Measurements from ENCODE around the gene JAKMIP3.

Gene JAKMIP3

GRCh38 chr10:132065491-132066105 lies at the start of gene JAKMIP3:
TSS of gene JAKMIP3 (plus strand) at chr10:132065946. CDS start at chr10:132104809, 38,863 bp downstream.
- no peaks in the 10 kb centered on the region for H3K9me3 ChIP-seq (ENCODE audit: control insufficient read depth, low read length)

DNA sequence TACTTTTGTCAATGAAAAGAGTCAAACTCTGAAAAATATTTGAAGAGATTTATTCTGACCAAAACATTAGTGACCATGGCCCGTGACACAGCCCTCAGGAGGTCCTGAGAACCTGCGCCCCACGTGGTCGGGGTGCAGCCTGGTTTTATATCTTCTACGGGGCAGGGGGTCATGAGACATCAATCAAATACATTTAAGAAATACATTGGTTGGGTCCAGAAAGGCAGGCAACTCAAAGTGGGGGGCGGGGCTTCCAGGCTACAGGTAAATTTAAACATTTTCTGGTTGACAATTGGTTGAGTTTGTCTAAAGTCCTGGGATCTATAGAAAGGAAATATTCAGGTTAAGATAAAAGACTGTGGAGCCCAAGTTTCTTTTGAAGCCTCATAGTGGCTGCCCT lies 49.2 kb upstream of the JAKMIP3 start:
- H3K4me3 ChIP-seq (ENCODE audit: low read length): no peak overlapping the region
- DNase-seq (ENCODE audit: low read depth): no peak
- H3K36me3 ChIP-seq (ENCODE audit: control insufficient read depth, insufficient read depth, low read length, severe bottlenecking): no peaks in the 10 kb centered on the region
- no peak overlapping the region for H3K9ac ChIP-seq (ENCODE audit: low read length)
- no peaks in the 10 kb centered on the region for H3K9me3 ChIP-seq (ENCODE audit: control insufficient read depth, low read length)
- H3K4me1 ChIP-seq (ENCODE audit: control insufficient read depth, insufficient read depth, low read length): peaks cover 12% of the 10 kb centered on the region
- H3K27me3 ChIP-seq (replicated peaks; ENCODE audit: control insufficient read depth, insufficient read depth, low read length): peaks cover 28% of the 10 kb centered on the region

More at GRCh38 chr10:132065491-132066105, at the start of gene JAKMIP3:
- Histone ChIP-seq H3K9ac (ENCODE audit: low read length) (peak within 1 kb of the TSS; percentile 80), H3K36me3 (ENCODE audit: control insufficient read depth, insufficient read depth, low read length, severe bottlenecking) (no peaks in the 10 kb centered on the region), H3K4me1 (ENCODE audit: control insufficient read depth, insufficient read depth, low read length) (peaks cover 4% of the 10 kb centered on the region), H3K4me3 (ENCODE audit: low read length) (peak within 1 kb of the TSS; percentile 82), H3K27me3 (replicated peaks; ENCODE audit: control insufficient read depth, insufficient read depth, low read length) (peaks cover 9% of the 10 kb centered on the region)
- DNase-seq (ENCODE audit: low read depth): peak; percentile 96

GRCh38 chr10:132018446-132018845 lies 47.3 kb upstream of the JAKMIP3 start:
- H3K4me3 ChIP-seq (ENCODE audit: low read length): no peak overlapping the region
- H3K36me3 ChIP-seq (ENCODE audit: control insufficient read depth, insufficient read depth, low read length, severe bottlenecking): no peaks in the 10 kb centered on the region
- H3K9me3 ChIP-seq (ENCODE audit: control insufficient read depth, low read length): no peaks in the 10 kb centered on the region
- H3K4me1 ChIP-seq (ENCODE audit: control insufficient read depth, insufficient read depth, low read length): peaks cover 9% of the 10 kb centered on the region
- no peak for DNase-seq (ENCODE audit: low read depth)
- H3K9ac ChIP-seq (ENCODE audit: low read length): no peak overlapping the region
- H3K27me3 ChIP-seq (replicated peaks; ENCODE audit: control insufficient read depth, insufficient read depth, low read length): peaks cover 31% of the 10 kb centered on the region

GRCh38 chr10:132019366-132019765 lies 46.4 kb upstream of the JAKMIP3 start:
- H3K9me3 ChIP-seq (ENCODE audit: control insufficient read depth, low read length): no peaks in the 10 kb centered on the region
- no peak overlapping the region for H3K9ac ChIP-seq (ENCODE audit: low read length)
- no peaks in the 10 kb centered on the region for H3K36me3 ChIP-seq (ENCODE audit: control insufficient read depth, insufficient read depth, low read length, severe bottlenecking)
- H3K4me3 ChIP-seq (ENCODE audit: low read length): no peak overlapping the region
- no peak for DNase-seq (ENCODE audit: low read depth)
- H3K27me3 ChIP-seq (replicated peaks; ENCODE audit: control insufficient read depth, insufficient read depth, low read length): peaks cover 32% of the 10 kb centered on the region
- peaks cover 8% of the 10 kb centered on the region for H3K4me1 ChIP-seq (ENCODE audit: control insufficient read depth, insufficient read depth, low read length)

DNA sequence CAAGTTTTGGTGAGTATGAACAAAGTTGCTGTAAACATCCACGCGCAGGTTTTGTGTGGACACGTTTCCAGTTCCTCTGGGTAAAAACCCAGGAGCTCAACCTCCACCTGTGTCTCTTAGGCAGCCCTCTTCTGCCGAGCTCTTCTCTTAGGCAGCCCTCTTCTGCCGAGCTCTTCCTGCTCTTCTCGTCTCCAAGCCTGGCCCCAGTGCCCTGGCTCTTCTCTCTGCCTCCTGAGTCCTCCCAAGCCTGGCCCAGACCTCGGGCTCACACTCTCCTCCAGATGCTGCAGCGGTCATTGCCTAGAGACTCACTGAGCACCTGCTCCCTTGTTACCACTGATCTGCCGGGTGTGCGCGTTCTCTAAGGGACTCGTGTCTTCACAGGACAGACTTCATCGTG lies 45.3 kb upstream of the JAKMIP3 start:
- Histone ChIP-seq H3K36me3 (ENCODE audit: control insufficient read depth, insufficient read depth, low read length, severe bottlenecking) (no peaks in the 10 kb centered on the region), H3K4me1 (ENCODE audit: control insufficient read depth, insufficient read depth, low read length) (peaks cover 8% of the 10 kb centered on the region), H3K27me3 (replicated peaks; ENCODE audit: control insufficient read depth, insufficient read depth, low read length) (peaks cover 40% of the 10 kb centered on the region), H3K9ac (ENCODE audit: low read length) (no peak overlapping the region), H3K4me3 (ENCODE audit: low read length) (no peak overlapping the region), H3K9me3 (ENCODE audit: control insufficient read depth, low read length) (no peaks in the 10 kb centered on the region)
- DNase-seq (ENCODE audit: low read depth): no peak

- no peak overlapping the region for H3K9ac ChIP-seq (ENCODE audit: low read length)
- peaks cover 8% of the 10 kb centered on the region for H3K4me1 ChIP-seq (ENCODE audit: control insufficient read depth, insufficient read depth, low read length)
- no peak overlapping the region for H3K4me3 ChIP-seq (ENCODE audit: low read length)
Observed at GRCh38 chr10:132021046-132021445, 44.7 kb upstream of the JAKMIP3 start.

DNA sequence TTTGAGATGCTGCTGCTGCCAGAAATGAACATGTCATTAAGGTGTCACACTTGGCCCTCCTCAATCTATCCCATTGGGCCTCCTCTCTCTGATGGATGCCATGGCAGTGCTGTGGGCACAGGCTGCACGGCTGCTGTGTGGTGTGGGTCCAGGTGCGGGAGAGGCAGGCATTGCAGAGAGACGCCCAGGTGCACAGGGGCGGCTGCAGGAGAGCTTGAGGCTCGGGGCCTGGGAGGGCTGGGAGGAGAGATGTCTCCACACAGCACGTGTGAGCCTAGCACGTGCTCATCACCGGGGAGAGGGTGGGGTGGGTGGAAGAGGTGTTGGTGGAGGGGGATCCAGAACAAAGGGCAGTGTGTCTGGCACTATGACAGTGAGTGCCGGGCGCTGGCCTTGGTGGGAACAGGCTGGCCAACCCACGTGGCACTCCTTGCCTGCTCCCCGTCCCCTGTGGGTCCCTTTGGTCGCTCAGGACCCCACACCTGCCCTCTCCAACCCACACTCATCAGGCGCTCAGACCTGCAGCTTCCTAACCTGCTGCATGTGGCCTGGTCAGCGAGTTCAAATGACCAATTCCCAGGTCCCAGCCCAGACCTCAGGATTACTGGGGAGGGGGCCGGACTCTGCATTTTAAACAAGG lies 44.1 kb upstream of the JAKMIP3 start:
- Histone ChIP-seq H3K4me3 (ENCODE audit: low read length) (no peak overlapping the region), H3K9me3 (ENCODE audit: control insufficient read depth, low read length) (no peaks in the 10 kb centered on the region), H3K9ac (ENCODE audit: low read length) (no peak overlapping the region), H3K27me3 (replicated peaks; ENCODE audit: control insufficient read depth, insufficient read depth, low read length) (peaks cover 40% of the 10 kb centered on the region), H3K4me1 (ENCODE audit: control insufficient read depth, insufficient read depth, low read length) (peaks cover 8% of the 10 kb centered on the region), H3K36me3 (ENCODE audit: control insufficient read depth, insufficient read depth, low read length, severe bottlenecking) (no peaks in the 10 kb centered on the region)
- DNase-seq (ENCODE audit: low read depth): no peak

More at GRCh38 chr10:132021046-132021445, 44.7 kb upstream of the JAKMIP3 start:
- DNase-seq (ENCODE audit: low read depth): no peak
- H3K27me3 ChIP-seq (replicated peaks; ENCODE audit: control insufficient read depth, insufficient read depth, low read length): peaks cover 40% of the 10 kb centered on the region
- no peaks in the 10 kb centered on the region for H3K36me3 ChIP-seq (ENCODE audit: control insufficient read depth, insufficient read depth, low read length, severe bottlenecking)
- no peaks in the 10 kb centered on the region for H3K9me3 ChIP-seq (ENCODE audit: control insufficient read depth, low read length)

DNA sequence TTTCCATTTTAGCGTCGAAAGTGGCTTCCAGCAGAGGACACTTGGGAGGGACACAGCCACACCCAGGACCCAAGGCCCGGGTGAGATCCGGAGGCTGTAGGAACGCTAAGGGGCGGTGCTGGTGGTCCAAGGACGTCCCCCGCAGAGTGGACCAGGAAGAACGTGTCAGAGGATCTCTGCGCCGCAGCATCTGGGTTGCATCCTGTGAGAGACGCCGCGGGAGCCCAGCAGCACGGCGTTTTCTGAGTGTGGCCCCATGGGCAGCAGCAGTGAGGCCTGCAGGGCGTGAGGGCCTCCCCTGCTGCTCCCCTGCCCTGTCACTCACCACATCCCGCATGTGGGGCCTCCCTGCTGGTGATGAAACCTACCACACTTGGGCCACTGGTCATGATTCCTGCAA lies 43.5 kb upstream of the JAKMIP3 start:
- H3K4me1 ChIP-seq (ENCODE audit: control insufficient read depth, insufficient read depth, low read length): peaks cover 8% of the 10 kb centered on the region
- no peaks in the 10 kb centered on the region for H3K36me3 ChIP-seq (ENCODE audit: control insufficient read depth, insufficient read depth, low read length, severe bottlenecking)
- no peak for DNase-seq (ENCODE audit: low read depth)
- H3K9me3 ChIP-seq (ENCODE audit: control insufficient read depth, low read length): no peaks in the 10 kb centered on the region
- H3K27me3 ChIP-seq (replicated peaks; ENCODE audit: control insufficient read depth, insufficient read depth, low read length): peaks cover 39% of the 10 kb centered on the region
- H3K4me3 ChIP-seq (ENCODE audit: low read length): no peak overlapping the region
- no peak overlapping the region for H3K9ac ChIP-seq (ENCODE audit: low read length)

- peak overlapping the region; percentile 63 for H3K9ac ChIP-seq (ENCODE audit: low read length)
- H3K4me3 ChIP-seq (ENCODE audit: low read length): peak overlapping the region; percentile 79
- no peaks in the 10 kb centered on the region for H3K36me3 ChIP-seq (ENCODE audit: control insufficient read depth, insufficient read depth, low read length, severe bottlenecking)
- peaks cover 8% of the 10 kb centered on the region for H3K4me1 ChIP-seq (ENCODE audit: control insufficient read depth, insufficient read depth, low read length)
- peaks cover 3% of the 10 kb centered on the region for H3K9me3 ChIP-seq (ENCODE audit: control insufficient read depth, low read length)
- DNase-seq (ENCODE audit: low read depth): peak; percentile 92
- peaks cover 36% of the 10 kb centered on the region for H3K27me3 ChIP-seq (replicated peaks; ENCODE audit: control insufficient read depth, insufficient read depth, low read length)
Observed at GRCh38 chr10:132023092-132023811, 42.5 kb upstream of the JAKMIP3 start.

DNA sequence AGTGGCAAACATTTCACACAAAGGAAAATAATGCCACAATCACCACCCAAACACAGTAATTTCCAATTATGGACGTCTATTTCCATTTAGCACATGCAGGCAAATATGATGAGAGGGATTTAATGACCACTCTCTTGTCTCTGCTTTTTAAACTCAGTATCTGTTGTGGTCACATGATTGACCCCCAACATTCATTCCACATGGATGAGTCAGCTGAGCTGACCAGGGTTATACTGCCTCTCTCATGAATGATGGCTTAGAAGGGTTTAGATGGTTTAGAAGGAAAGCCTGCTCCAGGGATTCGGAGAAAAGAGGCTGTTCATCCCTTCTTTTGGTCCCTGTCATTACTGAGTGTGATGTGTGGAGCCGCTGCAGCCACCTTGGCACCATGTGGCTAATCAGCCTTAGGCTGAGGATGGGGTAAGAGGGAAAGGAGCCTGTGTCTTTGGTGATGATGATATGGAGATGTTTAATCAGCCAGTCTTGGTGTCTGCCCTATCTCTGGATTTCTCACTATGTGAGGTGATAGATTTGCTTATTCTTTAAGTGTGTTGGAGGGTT lies 38.2 kb upstream of the JAKMIP3 start:
- Histone ChIP-seq H3K9me3 (ENCODE audit: control insufficient read depth, low read length) (peaks cover 3% of the 10 kb centered on the region), H3K36me3 (ENCODE audit: control insufficient read depth, insufficient read depth, low read length, severe bottlenecking) (no peaks in the 10 kb centered on the region), H3K9ac (ENCODE audit: low read length) (no peak overlapping the region), H3K27me3 (replicated peaks; ENCODE audit: control insufficient read depth, insufficient read depth, low read length) (peaks cover 36% of the 10 kb centered on the region), H3K4me3 (ENCODE audit: low read length) (no peak overlapping the region), H3K4me1 (ENCODE audit: control insufficient read depth, insufficient read depth, low read length) (peaks cover 8% of the 10 kb centered on the region)
- no peak for DNase-seq (ENCODE audit: low read depth)

GRCh38 chr10:132028706-132029105 lies 37.0 kb upstream of the JAKMIP3 start:
- no peak for DNase-seq (ENCODE audit: low read depth)
- Histone ChIP-seq H3K36me3 (ENCODE audit: control insufficient read depth, insufficient read depth, low read length, severe bottlenecking) (no peaks in the 10 kb centered on the region), H3K9me3 (ENCODE audit: control insufficient read depth, low read length) (peaks cover 3% of the 10 kb centered on the region), H3K4me3 (ENCODE audit: low read length) (no peak overlapping the region), H3K27me3 (replicated peaks; ENCODE audit: control insufficient read depth, insufficient read depth, low read length) (peaks cover 43% of the 10 kb centered on the region), H3K4me1 (ENCODE audit: control insufficient read depth, insufficient read depth, low read length) (peaks cover 2% of the 10 kb centered on the region), H3K9ac (ENCODE audit: low read length) (no peak overlapping the region)
